ENCODE measurements around the gene CRACR2A. TPM values are rescaled to one million over a fixed set of nuclear protein-coding genes. Genes with fewer than 3 reads are reported as not detected.

The CRACR2A gene
- total RNA-seq, 4 donors from 2014 or later = 0.91 to 2.3 (median 1.9) TPM

DNA sequence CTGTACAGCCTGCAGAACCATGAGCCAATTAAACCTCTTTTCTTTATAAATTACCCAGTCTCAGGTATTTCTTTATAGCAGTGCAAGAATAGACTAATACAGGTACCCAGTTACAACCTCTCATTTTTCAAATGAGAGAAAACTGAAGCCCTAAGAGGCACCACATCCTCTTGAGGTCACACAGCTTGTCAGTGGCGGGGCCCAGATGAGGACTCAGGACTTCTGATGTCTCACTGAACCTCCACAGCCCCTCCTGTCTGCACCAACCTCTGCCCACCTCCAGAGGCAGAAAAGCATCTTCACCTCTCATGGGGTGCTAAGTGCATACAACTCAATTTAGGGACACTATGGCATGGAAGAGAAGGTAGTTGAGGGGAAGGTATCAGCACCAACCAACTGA is 120.7 kb downstream of the CRACR2A start:
- 100% methylated on average over 1 of the region's 1 CpG; no CpG with 5 or more reads in 1 of the 2 donors for WGBS, 2 donors
- intact Hi-C loops (cut with DNase I) = no loop called here

DNA sequence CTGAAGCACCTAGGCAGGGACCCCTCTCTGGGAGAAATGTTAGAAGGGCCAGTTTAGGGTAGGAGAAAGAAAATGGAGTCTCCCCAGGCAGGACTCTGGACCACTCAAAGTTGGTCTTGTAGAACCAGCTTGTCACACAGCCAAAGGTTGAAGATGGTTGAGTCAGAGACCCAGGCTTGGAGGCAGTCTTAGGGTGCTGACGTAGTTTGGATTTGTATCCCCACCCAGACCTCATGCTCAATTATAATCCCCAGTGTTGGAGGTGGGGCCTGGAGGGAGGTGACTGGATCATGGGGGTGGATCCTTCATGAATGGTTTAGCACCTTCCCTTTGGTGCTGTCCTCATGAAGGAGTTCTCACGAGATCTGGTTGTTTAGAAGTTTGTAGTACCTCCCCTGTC is 121.2 kb downstream of the CRACR2A start:
- Histone ChIP-seq H3K27me3 (peaks cover 0 to 4% (median 0%) of the 10 kb centered on the region in 4 donors), H3K9me3 (no peaks in the 10 kb centered on the region), H3K27ac (no peak overlapping the region), H3K4me1 (no peaks in the 10 kb centered on the region), H3K36me3 (no peaks in the 10 kb centered on the region), H3K4me3 (no peak overlapping the region)
- 65 to 79% methylated on average over 2 of the region's 2 CpGs for WGBS, 2 donors
- DNase-seq = no peak
- TF ChIP-seq, protein P1, sequence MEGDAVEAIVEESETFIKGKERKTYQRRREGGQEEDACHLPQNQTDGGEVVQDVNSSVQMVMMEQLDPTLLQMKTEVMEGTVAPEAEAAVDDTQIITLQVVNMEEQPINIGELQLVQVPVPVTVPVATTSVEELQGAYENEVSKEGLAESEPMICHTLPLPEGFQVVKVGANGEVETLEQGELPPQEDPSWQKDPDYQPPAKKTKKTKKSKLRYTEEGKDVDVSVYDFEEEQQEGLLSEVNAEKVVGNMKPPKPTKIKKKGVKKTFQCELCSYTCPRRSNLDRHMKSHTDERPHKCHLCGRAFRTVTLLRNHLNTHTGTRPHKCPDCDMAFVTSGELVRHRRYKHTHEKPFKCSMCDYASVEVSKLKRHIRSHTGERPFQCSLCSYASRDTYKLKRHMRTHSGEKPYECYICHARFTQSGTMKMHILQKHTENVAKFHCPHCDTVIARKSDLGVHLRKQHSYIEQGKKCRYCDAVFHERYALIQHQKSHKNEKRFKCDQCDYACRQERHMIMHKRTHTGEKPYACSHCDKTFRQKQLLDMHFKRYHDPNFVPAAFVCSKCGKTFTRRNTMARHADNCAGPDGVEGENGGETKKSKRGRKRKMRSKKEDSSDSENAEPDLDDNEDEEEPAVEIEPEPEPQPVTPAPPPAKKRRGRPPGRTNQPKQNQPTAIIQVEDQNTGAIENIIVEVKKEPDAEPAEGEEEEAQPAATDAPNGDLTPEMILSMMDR (IDR thresholded peaks at IDR 0.05) = no peak
- no peak for TF ChIP-seq POLR2A (IDR thresholded peaks at IDR 0.05)
- intact Hi-C loops (cut with DNase I) = no loop called here

More for the DNA sequence above, 120.7 kb downstream of the CRACR2A start:
- Histone ChIP-seq H3K36me3 (no peaks in the 10 kb centered on the region), H3K27me3 (peaks cover 0 to 4% (median 0%) of the 10 kb centered on the region in 4 donors), H3K4me1 (no peaks in the 10 kb centered on the region), H3K9me3 (no peaks in the 10 kb centered on the region), H3K27ac (no peak overlapping the region), H3K4me3 (no peak overlapping the region)
- TF ChIP-seq, protein P1 (IDR thresholded peaks at IDR 0.05) = no peak
- no peak for DNase-seq

DNA sequence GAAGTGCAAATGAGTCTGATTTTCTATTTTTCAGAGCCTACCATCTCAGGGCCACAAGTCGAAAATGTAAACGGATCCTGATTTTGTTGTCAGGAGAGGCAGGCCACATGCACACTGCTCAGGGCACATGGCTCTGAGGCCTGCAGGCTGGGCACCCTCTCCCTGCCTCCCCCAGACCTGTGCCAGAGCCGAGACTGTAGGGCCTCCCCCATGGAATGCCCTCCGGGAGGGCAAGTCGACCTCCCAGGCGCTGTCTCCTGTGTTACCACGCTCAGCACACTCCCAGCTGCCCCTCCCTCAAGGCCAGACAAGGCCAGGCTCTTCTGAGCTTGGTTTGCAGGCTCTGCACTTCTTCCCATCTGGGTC is 121.7 kb downstream of the CRACR2A start:
- Histone ChIP-seq H3K27me3 (peaks cover 0 to 4% (median 0%) of the 10 kb centered on the region in 4 donors), H3K4me1 (no peaks in the 10 kb centered on the region), H3K9me3 (no peaks in the 10 kb centered on the region), H3K4me3 (no peak overlapping the region), H3K27ac (no peak overlapping the region), H3K36me3 (no peaks in the 10 kb centered on the region)
- TF ChIP-seq POLR2A (IDR thresholded peaks at IDR 0.05) = no peak
- TF ChIP-seq, protein P1 (IDR thresholded peaks at IDR 0.05) = no peak
- 78 to 85% methylated on average over 4 to 5 of the region's 7 CpGs for WGBS, 2 donors
- intact Hi-C loops (cut with DNase I) = no loop called here
- no peak for DNase-seq

DNA sequence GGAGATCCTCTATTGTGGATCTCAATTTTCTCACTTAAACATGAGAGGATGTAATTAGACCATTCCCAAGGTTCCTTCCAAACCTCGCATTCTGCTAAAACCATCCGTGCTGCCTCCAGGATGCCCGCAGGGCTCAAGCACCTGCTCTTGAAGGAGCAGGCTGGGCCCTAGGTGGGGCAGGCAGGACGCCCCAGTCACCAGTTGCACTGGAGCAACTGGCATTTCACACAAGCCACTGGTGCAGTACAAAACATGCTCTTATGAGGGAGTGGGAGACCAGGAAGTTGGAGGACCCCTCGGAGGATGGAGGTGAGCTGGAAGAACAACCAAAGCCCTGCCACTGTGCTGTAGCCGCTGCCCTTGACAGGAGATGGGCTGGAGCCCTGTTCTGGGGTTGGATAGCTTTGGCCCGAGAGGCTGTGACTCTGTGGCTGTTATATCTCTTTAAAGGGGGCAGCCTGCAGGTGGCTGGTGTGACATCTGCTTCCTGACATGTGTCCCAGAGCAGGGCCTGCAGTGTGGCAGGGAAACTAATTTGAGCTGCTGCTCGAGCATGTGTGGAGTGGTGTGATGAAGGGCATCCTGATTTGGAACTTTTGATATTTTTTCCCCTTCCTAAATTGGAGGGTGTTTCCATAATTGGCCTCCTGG is 122.2 kb downstream of the CRACR2A start:
- Histone ChIP-seq H3K4me1 (no peaks in the 10 kb centered on the region), H3K27ac (no peak overlapping the region), H3K4me3 (no peak overlapping the region), H3K36me3 (no peaks in the 10 kb centered on the region), H3K9me3 (no peaks in the 10 kb centered on the region), H3K27me3 (peaks cover 0 to 4% (median 0%) of the 10 kb centered on the region in 4 donors)
- no peak for TF ChIP-seq POLR2A (IDR thresholded peaks at IDR 0.05)
- WGBS, 2 donors = 70 to 85% methylated on average over 5 to 8 of the region's 8 CpGs
- intact Hi-C loops (cut with DNase I) = no loop called here
- DNase-seq = no peak

DNA sequence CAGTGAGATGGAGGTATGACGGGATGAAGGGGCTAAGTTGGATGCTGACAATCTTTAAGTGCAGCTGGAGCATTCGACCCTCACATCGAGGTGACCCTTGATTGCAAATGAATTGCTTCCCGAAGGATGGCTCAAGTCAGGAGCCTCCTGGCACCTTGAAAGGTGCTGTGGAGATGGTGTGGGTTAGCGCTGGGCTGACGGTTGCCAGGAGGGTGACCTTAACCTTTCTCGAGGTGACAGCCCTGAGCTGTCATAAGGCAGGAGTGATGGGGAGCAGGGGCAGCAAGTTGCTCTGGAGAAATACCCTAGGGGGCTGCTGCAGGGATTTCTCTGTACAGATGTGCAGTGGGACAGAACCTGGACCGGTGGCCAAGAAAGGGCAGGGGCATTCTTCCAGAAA is 122.8 kb downstream of the CRACR2A start:
- 85 to 90% methylated on average over 8 of the region's 8 CpGs for WGBS, 2 donors
- Histone ChIP-seq H3K36me3 (no peaks in the 10 kb centered on the region), H3K27ac (no peak overlapping the region), H3K4me3 (no peak overlapping the region), H3K4me1 (no peaks in the 10 kb centered on the region), H3K9me3 (no peaks in the 10 kb centered on the region), H3K27me3 (peaks cover 0 to 4% (median 0%) of the 10 kb centered on the region in 4 donors)
- intact Hi-C loops (cut with DNase I) = no loop called here
- TF ChIP-seq POLR2A (IDR thresholded peaks at IDR 0.05) = no peak
- TF ChIP-seq, protein P1 (IDR thresholded peaks at IDR 0.05) = no peak
- no peak for DNase-seq
